Activated T-cell treated with anti-CD3 and anti-CD28 coated beads, Interleukin-2, amount 50 U/mL, for 72 hours (primary cell): ENCODE data around the gene TTC21B. TPM values are rescaled to one million over a fixed set of nuclear protein-coding genes. Genes with fewer than 3 reads are reported as not detected.
"Not testable (repeated sequence)": the region's sequence is repeated elsewhere in the genome, so short reads cannot be mapped to it uniquely, and the experiment has no call there.

Experiments
- ATAC-seq, 2 donors: fragments of 150-1000 bp; cut with Tn5 transposase; replicated peaks in 1 of 2; 2 replicates each; pipeline ENCODE4 v1.10.0; 2021; ENCODE audit warnings: moderate library complexity in 2 of 2, mild to moderate bottlenecking in 1 of 2
- DNase-seq, 2 donors: peaks; one replicate each; pipeline ENCODE4 v3.0.0; 2021 to 2022; ENCODE audit warnings: mixed read lengths in 1 of 2
- H3K27ac Mint-ChIP-seq: one replicate; pipeline ENCODE4 v1.8.0; 2022; ENCODE audit warnings: mild to moderate bottlenecking, moderate library complexity, mixed read lengths
- H3K27me3 Mint-ChIP-seq: one replicate; pipeline ENCODE4 v1.8.0; 2022; ENCODE audit warnings: low read depth, mixed read lengths
- H3K36me3 Mint-ChIP-seq, 2 donors: one replicate each; pipeline ENCODE4 v1.8.0; 2022; ENCODE audit warnings: mixed read lengths in 2 of 2, mild to moderate bottlenecking in 1 of 2; ENCODE audit not compliant: insufficient read depth in 2 of 2
- H3K4me1 Mint-ChIP-seq: one replicate; pipeline ENCODE4 v1.8.0; 2022; ENCODE audit warnings: low read depth, mixed read lengths
- H3K4me3 Mint-ChIP-seq, 2 donors: one replicate each; pipeline ENCODE4 v1.8.0; 2022; ENCODE audit warnings: mild to moderate bottlenecking in 2 of 2, mixed read lengths in 2 of 2, moderate library complexity in 2 of 2
- H3K9me3 Mint-ChIP-seq, 2 donors: one replicate each; pipeline ENCODE4 v1.8.0; 2022; ENCODE audit warnings: mixed read lengths in 2 of 2
- total RNA-seq, 2 donors: library from RNA; stranded (reverse); gene quantifications; one replicate each; pipeline ENCODE4 v1.2.3, GENCODE V29; 2022

The TTC21B gene
- 10 to 100 TPM; 24.9 to 26.8 TPM for total RNA-seq

DNA sequence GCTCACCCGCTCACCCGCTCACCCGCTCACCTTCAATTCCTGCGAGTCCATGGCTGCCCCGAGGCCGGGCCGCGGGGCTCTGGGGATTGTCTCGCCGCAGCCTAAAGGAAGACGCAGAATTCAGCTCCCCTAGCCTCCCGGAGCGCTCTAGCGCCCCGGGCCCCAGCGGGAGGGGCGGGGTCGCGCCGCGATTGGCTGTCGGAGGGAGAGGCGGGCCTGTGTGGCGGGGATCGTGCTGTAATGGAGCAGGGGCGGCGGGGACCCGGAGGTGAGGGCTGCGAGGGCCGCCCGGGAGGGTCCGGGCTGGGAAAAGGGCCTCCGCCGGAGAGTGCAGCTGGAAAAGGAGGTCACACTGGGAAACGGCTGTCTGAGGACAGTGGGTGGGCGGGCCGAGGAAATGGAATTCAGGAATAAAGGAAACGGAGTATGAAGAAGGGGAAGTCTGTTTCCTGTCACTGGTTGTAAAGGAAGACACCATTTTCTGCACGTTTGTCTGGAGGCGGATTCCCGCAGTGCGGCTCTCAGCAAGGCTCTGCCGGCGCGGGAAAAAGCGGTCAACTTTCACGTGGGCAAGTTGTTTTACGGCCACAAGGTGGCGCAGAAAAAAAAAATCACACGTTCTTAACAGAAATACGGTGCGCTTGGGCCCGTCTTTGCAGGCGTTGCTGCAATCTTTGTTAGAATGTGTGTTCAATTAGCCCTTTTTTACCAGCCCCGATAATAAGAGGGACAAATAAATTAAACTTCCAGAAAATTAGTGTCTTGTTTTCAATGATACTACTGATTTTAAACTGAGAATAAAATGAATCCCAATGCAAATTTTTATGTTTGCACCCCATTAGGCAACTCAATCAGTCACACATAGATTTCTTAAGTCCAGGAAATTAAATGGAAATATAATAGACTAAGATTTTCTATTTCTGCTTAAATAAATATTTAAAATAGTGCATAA, at the start of gene TTC21B:
Gene TTC21B (minus strand): TSS at position 122 of the 952 bp plus-strand sequence. CDS start 71 bp downstream, at position 51.
- Mint-ChIP-seq H3K27ac (no peak within 1 kb of the TSS), H3K27me3 (no peaks in the 10 kb centered on the region), H3K36me3 (peaks cover 0 to 3% of the 10 kb centered on the region in 2 donors), H3K4me1 (peaks cover 10% of the 10 kb centered on the region), H3K4me3 (peak within 1 kb of the TSS; percentile 55 to 60), H3K9me3 (no peaks in the 10 kb centered on the region)
- DNase-seq (peak; percentile 95 to 96), ATAC-seq (peak; percentile 98)

DNA sequence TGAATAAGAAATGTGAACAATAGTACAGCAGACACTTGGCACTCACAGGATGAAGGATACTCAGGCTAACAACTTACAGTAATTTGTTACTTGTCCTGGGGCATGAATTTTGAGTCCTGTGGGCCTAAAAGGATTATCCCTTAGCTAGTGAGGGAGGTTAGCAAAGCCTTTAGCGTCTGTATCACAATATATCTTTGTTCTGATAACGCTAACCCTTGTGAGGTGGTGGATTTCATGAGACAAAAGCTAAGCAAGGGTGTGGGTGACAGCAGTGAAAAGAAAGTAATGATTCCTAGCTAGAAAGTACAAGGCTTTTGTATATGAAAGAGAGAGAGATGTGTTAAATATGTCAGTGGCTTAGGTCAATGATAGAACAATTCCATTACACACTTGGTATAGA, 46.8 kb upstream of the TTC21B start:
- no peak overlapping the region for H3K4me3 Mint-ChIP-seq
- H3K9me3 Mint-ChIP-seq = no peaks in the 10 kb centered on the region
- H3K27me3 Mint-ChIP-seq = no peaks in the 10 kb centered on the region
- no peak for ATAC-seq
- no peak overlapping the region for H3K27ac Mint-ChIP-seq
- no peak for DNase-seq
- no peaks in the 10 kb centered on the region for H3K4me1 Mint-ChIP-seq
- no peaks in the 10 kb centered on the region for H3K36me3 Mint-ChIP-seq

DNA sequence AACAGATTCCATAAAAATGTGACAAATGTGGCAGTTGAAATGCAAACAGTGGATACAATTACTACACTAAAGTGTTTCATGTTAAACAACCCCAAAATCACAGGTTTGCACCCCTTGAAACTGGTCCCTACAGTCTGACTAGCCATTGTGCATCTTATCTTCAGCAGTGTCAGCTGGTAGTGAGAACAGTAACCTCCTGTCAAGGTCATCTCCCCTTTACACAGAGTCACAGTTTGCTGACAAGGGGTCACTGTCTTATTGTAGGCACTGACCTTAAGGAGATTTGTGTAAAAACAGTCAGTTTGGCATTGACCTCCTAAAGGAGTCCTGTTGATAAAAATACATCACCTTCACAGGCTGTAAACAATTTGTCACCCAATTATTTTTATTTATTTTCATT, 37.3 kb upstream of the TTC21B start:
- ATAC-seq (no peak), DNase-seq (no peak)
- Mint-ChIP-seq H3K4me1 (no peaks in the 10 kb centered on the region), H3K4me3 (no peak overlapping the region), H3K9me3 (no peaks in the 10 kb centered on the region), H3K27ac (no peak overlapping the region), H3K27me3 (peaks cover 11% of the 10 kb centered on the region), H3K36me3 (no peaks in the 10 kb centered on the region)

DNA sequence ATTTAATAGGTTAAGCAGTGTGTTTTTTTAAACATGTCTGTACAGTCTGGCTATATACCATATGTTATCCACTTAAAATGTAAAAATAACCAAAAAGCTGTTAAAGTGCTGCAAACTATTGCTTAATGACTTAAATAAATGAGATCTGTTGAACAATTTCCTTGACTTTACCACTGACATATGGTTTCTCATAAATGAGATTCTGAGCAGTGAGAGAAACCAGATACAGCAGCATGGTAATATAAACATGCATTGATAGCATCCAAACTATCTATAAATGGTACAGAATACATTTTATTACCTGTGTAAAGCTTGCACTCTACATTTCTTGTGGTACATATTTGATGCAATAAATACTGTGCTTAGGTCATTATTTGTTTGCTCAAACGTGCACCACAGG, 36.3 kb upstream of the TTC21B start:
- H3K36me3 Mint-ChIP-seq = no peaks in the 10 kb centered on the region
- no peaks in the 10 kb centered on the region for H3K4me1 Mint-ChIP-seq
- DNase-seq (no peak), ATAC-seq (no peak)
- H3K4me3 Mint-ChIP-seq = no peak overlapping the region
- H3K27me3 Mint-ChIP-seq = peaks cover 17% of the 10 kb centered on the region
- no peaks in the 10 kb centered on the region for H3K9me3 Mint-ChIP-seq
- no peak overlapping the region for H3K27ac Mint-ChIP-seq

DNA sequence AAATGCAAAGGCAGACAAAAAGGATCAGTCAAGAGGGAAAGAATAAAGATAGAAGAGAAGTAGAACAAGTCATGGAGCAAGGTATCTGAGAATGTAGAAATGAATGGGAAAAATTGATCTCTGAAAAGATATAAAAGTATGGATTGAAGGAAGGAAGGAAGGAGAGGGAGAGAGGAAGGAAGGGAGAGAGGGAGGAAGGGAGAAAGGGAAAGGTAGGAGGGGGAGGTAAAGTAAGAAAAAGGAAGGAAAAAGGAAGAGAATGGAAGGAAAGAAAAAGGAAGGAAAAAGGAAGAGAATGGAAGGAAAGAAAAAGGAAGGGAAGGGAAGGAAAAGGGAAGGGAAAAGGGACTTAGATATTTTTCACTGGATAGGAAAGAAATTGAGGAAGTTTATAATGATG, 31.5 kb upstream of the TTC21B start:
- no peaks in the 10 kb centered on the region for H3K9me3 Mint-ChIP-seq

DNA sequence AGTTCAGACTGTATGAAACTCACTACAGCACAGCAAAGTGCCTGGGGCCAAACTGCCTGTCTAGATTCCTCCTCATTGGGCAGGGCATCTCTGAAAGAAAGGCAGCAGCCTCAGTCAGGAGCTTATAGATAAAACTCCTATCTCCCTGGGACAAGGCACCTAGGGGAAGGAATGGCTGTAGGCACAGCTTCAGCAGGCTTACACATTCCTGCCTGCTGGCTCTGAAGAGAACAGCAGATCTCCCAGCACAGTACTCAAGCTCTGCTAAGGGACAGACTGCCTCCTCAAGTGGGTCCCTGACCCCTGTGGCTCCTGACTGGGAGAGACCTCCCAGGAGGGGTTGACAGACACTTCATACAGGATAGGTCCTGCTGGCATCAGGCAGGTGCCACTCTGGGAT, 18.6 kb upstream of the TTC21B start:
- not testable (repeated sequence) for H3K36me3 Mint-ChIP-seq, H3K27ac Mint-ChIP-seq, H3K9me3 Mint-ChIP-seq, ATAC-seq, H3K4me1 Mint-ChIP-seq, H3K4me3 Mint-ChIP-seq, DNase-seq
- peaks cover 24% of the 10 kb centered on the region for H3K27me3 Mint-ChIP-seq

More for the DNA sequence above, 31.5 kb upstream of the TTC21B start:
- Mint-ChIP-seq H3K27ac (no peak overlapping the region), H3K4me1 (no peaks in the 10 kb centered on the region), H3K36me3 (no peaks in the 10 kb centered on the region), H3K27me3 (peaks cover 20% of the 10 kb centered on the region), H3K4me3 (no peak overlapping the region)
- no peak for ATAC-seq
- DNase-seq = no peak

DNA sequence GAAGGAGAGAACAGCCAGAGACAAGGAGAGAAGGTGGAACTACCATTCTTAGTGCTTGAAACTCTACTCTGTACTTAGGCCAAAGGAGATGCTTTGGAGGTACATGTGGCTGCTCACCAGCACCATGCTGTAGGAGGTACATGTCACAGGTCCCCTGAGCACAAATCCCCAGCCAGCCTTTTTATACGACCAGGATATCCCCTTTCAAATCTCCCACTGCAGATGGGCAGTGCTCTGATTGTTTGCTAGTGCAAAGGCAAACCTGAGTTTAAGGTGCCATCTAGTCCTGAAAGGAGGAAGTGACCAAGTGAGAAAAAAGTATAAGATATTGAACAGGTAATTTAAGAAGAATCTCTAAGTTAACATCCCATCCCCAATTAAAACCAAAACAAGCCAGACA, 17.1 kb upstream of the TTC21B start:
- Mint-ChIP-seq H3K27me3 (peaks cover 24% of the 10 kb centered on the region), H3K4me1 (no peaks in the 10 kb centered on the region), H3K4me3 (no peak overlapping the region), H3K27ac (peak overlapping the region; percentile 21), H3K36me3 (no peaks in the 10 kb centered on the region), H3K9me3 (no peaks in the 10 kb centered on the region)
- no peak for DNase-seq
- ATAC-seq = no peak

DNA sequence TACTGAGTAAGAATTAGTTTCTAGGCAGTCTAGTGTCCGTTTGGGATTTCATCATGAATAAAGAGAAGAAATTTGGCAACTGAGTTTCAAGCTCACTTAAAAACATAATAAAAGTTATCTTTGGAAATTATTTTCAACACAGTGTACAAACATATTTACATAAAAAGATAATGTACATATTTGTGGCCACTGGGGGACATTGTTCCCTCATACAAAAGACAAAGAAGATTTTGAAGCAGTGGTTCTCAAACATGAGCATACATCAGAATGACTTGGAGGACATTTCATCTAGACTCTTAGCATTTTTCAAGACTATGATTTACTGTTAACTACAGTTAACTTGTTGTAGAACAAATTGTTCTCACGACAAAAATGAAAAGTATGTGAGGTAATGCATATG, 15.7 kb upstream of the TTC21B start:
- H3K4me1 Mint-ChIP-seq = no peaks in the 10 kb centered on the region
- no peaks in the 10 kb centered on the region for H3K9me3 Mint-ChIP-seq
- H3K36me3 Mint-ChIP-seq = no peaks in the 10 kb centered on the region
- H3K4me3 Mint-ChIP-seq = no peak overlapping the region
- DNase-seq (no peak), ATAC-seq (no peak)
- peaks cover 24% of the 10 kb centered on the region for H3K27me3 Mint-ChIP-seq
- H3K27ac Mint-ChIP-seq = no peak overlapping the region

DNA sequence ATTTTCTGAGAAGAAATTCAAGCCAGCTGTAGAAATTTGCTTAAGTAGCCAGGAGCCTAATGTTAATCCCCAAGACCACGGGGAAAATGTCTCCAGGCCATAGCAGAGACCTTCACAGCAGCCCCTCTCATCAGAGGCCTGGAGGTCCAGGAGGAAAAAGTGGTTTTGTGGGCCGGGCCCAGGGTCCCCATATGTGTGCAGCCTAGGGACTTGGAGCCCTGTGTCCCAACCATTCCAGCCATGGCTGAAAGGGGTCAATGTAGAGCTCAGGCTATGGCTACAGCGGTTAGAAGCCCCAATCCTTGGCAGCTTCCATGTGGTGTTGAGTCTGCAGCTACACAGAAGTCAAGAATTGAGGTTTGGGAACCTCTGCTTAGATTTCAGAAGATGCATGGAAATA, 14.2 kb upstream of the TTC21B start:
- no peak overlapping the region for H3K27ac Mint-ChIP-seq
- H3K36me3 Mint-ChIP-seq = no peaks in the 10 kb centered on the region
- ATAC-seq (no peak), DNase-seq (no peak)
- no peaks in the 10 kb centered on the region for H3K4me1 Mint-ChIP-seq
- H3K27me3 Mint-ChIP-seq = peaks cover 19% of the 10 kb centered on the region
- no peak overlapping the region for H3K4me3 Mint-ChIP-seq
- no peaks in the 10 kb centered on the region for H3K9me3 Mint-ChIP-seq

DNA sequence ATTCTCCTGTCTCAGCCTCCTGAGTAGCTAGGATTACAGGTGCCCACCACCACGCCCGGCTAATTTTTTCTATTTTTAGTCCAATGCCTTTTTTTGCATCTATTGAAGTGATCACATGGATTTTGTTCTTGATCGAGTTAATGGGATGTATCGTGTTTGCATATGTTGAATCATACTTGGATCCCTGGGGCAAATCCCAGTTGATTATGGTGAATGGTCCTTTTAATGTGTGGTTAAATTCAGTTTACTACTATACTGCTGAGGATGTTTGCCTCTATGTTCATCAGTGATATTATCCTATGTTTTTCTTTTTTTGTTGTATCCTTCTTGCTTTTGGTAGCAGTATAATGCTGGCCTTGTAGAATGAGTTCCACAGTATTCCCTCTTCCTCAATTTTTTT, 8.2 kb upstream of the TTC21B start:
- no peak overlapping the region for H3K27ac Mint-ChIP-seq
- H3K4me1 Mint-ChIP-seq = peaks cover 13% of the 10 kb centered on the region
- no peaks in the 10 kb centered on the region for H3K27me3 Mint-ChIP-seq
- no peaks in the 10 kb centered on the region for H3K9me3 Mint-ChIP-seq
- H3K36me3 Mint-ChIP-seq = no peaks in the 10 kb centered on the region
- no peak overlapping the region for H3K4me3 Mint-ChIP-seq
- DNase-seq = no peak
- no peak for ATAC-seq

DNA sequence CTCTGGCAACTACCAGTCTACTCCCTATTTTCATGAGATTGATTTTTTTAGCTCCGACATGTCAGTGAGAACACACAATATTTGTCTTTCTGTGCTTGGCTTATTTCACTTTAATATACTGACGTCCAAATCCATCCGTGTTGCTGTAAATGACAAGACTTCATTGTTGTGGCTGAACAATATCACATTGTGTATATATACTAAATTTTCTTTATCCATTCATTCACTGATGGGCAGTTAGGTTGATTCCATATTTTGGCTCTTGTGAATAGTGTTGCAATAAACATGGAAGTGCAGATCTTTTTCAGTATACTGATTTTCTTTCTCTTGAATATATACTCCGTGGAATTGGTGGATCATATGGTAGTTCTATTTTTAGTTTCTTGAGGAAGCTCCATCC, 5.8 kb upstream of the TTC21B start:
- ATAC-seq (no peak), DNase-seq (no peak)
- Mint-ChIP-seq H3K4me1 (peaks cover 23% of the 10 kb centered on the region), H3K27me3 (no peaks in the 10 kb centered on the region), H3K27ac (no peak overlapping the region), H3K4me3 (no peak overlapping the region), H3K36me3 (no peaks in the 10 kb centered on the region), H3K9me3 (no peaks in the 10 kb centered on the region)

DNA sequence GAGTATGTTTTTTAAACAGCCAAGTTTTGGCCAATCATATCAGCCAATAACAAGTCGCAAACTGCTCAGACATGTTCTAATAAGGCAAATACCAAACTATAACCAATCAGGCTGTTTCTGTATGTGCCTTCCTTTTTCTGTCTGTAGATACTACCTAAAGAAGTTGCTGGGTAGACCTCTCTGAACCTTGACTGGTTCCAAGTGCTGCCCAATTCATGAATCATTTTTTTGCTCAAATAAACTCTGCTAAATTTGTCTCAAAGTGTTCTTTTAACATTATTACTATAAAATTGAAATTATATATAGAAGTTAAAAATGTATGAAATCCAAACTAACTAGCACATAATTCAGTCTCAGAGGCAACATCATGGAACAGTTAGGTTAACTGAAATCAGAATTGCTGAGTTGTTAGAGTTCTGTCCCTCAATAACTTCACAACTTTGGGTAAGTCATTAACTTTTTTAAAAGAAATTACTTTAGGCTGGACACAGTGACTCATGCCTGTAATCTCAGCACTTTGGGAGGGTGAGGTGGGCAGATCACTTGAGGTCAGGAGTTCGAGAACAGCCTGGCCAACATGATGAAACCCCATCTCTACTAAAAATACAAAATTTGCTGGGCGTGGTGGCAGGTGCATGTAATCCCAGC, 4.9 kb upstream of the TTC21B start:
- Mint-ChIP-seq H3K9me3 (no peaks in the 10 kb centered on the region), H3K27ac (no peak overlapping the region), H3K36me3 (no peaks in the 10 kb centered on the region), H3K4me1 (peaks cover 23% of the 10 kb centered on the region), H3K4me3 (no peak overlapping the region), H3K27me3 (no peaks in the 10 kb centered on the region)
- DNase-seq = no peak
- no peak for ATAC-seq

DNA sequence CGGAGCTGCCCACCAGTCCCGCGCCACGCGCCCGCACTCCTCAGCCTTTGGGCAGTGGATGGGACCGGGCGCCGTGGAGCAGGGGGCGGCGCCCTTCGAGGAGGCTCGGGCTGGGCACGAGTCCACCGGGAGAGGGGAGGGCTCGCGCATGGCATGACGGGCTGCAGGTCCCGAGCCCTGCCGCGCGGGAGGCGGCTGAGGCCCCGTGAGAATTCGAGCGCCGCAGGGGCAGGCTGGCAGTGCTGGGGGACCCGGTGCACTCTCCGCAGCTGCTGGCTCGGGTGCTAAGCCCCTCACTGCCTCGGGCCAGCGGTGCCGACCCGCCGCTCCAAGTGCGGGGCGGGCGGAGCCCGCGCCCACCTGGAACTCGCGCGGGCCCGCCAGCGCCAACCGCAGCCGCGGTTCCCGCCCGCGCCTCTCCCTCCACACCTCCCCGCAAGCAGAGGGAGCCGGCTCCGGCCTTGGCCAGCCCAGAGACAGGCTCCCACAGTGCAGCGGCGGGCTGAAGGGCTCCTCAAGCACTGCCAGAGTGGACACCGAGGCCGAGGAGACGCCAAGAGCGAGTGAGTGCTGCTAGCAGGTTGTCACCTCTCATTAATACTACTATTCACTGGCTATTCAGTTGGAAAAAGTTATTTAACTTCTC, 3.6 kb upstream of the TTC21B start:
- Mint-ChIP-seq H3K27me3 (no peaks in the 10 kb centered on the region), H3K36me3 (no peaks in the 10 kb centered on the region), H3K4me1 (peaks cover 23% of the 10 kb centered on the region), H3K27ac (no peak overlapping the region), H3K9me3 (no peaks in the 10 kb centered on the region), H3K4me3 (no peak overlapping the region)
- no peak for ATAC-seq
- DNase-seq = no peak
